HG03460 (cell line): ENCODE data around the gene NUTF2.
A peak's percentile ranks its signal among the peaks of the same experiment; 100 is the strongest.
"Not testable (repeated sequence)": the region's sequence is repeated elsewhere in the genome, so short reads cannot be mapped to it uniquely, and the experiment has no call there.

Source experiments
- ATAC-seq: cut with Tn5 transposase; IDR thresholded peaks from one replicate; pipeline ENCODE4 v1.9.1; 2021; ENCODE audit not compliant: unreplicated experiment

NUTF2 gene

GRCh38 chr16:67862623-67863583, 16.2 kb downstream of the NUTF2 start:
- no peak for ATAC-seq

DNA sequence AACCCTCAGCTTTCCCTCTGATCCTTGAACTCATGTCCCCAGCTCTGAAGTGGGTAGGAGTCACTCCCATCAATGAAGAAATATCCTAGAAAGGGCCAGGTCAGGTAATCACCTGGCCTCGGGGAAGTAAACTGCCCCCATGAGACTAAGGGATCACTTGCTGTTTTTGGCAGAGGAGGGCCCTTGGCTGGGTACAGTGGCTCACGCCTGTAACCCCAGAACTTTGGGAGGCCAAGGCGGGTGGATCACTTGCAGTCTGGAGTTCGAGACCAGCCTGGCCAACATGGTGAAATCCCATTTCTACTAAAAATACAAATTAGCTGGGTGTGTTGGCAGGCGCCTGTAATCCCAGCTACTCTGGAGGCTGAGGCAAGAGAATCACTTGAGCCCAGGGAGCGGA, 17.3 kb downstream of the NUTF2 start:
- ATAC-seq = not testable (repeated sequence)

DNA sequence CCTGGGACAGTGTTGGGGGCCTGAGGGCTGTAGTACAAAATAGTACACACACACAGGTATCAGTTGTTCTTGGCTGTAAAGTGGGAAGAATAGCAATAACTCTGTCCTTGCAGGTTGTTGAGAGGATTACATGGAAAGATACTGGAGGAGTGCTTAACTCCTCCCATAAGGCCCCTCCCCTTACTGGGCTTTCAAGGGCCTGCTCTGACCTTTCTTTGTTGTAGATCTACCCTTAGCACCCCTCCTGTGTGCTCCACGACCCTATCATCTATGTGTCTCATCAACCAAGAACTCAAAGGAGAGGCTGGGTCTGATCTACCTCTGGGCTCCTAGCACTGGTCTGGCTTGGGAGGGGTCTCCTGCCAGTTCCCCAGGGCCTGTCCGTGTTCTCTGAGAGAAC, 17.9 kb downstream of the NUTF2 start:
- ATAC-seq = no peak

GRCh38 chr16:67865318-67865717, 18.6 kb downstream of the NUTF2 start:
- ATAC-seq = no peak

GRCh38 chr16:67868290-67868689, 21.6 kb downstream of the NUTF2 start:
- no peak for ATAC-seq

DNA sequence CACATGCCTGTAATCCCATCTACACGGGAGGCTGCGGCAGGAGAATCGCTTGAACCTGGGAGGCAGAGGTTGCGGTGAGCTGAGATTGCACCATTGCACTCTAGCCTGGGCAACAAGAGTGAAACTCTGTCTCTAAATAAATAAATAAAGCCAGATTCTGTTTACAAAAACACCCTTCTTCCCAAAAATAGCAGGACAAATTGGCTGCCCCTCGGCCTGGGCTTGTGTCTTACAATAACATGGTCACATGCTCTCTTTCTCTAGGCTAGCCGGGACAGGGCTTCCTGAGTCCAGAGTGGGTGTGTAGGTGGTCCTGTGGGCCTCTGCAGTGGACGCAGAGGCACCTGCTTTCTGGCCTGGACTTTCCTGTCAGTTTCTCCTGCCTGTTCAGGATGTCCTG, 22.9 kb downstream of the NUTF2 start:
- ATAC-seq = no peak

DNA sequence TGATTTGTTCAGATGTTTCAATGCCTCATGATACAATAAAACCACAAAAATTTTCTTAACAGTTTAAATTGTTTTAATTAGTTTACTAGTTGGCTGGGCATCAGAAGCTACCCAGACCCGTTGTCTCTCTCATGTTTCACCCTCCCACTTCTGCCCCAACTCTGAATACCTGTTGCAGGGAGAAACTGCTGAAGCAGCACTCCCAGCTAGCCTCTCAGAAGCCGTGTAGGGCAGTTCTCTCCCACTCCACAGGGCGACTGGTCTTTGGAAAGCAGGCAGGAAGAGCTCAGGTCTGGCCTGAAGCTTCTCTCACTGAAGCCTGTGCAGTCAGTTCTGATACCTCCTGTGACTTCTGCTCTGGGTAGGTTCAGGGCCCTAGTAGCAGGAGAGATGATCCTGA, 24.5 kb downstream of the NUTF2 start:
- ATAC-seq = no peak

DNA sequence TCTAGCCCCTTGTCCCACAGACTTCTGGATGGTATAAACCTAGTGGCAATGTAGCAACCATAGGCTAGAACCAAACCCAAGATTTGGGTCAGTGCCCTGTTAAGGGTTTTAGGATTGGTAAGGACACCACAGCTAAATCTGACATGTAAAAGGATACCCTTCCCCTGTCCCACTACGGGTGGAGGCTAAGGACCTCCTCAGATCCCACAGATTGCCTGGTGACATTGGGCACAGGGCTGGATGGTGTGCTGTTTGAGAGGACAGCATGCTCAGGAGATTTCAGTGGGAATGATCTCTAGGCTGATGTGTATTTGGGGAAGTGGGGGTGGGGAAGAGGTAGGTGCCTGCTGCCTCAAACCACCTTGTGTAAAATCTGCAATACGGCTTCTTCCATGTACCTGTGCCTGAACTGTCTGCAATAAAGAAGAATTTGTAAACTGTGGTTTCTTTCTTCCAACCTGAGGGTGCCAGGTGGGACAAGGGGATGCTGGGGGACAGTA, 25.4 kb downstream of the NUTF2 start:
- ATAC-seq = no peak

GRCh38 chr16:67872631-67873434, 26.1 kb downstream of the NUTF2 start, which contains the start of gene EDC4:
TSS of gene EDC4 (plus strand) at chr16:67873052. CDS start at chr16:67873262, 210 bp downstream.
- ATAC-seq = peak; percentile 75

GRCh38 chr16:67873435-67874370, 27.0 kb downstream of the NUTF2 start:
- no peak for ATAC-seq

DNA sequence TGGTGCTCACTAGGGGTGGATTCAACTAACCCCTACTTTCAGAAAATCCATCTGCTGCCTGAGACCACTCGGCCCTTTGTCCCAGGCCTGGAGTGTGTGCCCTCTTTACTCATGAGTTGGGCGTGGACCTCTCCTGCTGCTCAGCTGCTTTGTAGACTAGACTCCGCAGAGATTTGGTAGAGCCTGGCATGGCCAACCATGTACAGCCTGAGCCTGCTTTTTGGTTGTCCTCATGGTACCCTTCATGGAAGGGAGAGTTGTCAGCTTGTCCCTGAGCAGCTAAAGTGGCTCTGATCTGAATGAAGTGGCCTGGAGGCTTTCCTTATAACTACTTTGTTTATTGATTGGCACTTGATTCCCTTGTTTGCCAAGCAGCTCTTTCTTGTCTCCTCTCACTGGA, 27.6 kb downstream of the NUTF2 start:
- ATAC-seq = no peak

DNA sequence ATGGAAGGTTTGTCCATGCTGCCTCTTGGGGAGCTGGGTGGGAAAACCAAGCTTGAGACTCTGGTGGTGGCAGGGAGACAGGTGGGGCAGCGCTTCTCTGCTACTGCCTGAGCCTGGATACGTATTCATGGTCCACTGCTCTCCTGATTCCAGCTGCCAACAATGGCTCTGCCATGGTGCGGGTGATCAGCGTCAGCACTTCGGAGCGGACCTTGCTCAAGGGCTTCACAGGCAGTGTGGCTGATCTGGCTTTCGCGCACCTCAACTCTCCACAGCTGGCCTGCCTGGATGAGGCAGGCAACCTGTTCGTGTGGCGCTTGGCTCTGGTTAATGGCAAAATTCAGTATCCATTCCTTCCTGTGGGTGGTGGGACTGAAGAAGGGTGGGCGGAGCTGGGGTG, 30.3 kb downstream of the NUTF2 start:
- ATAC-seq = no peak

GRCh38 chr16:67878232-67878631, 31.5 kb downstream of the NUTF2 start:
- no peak for ATAC-seq

DNA sequence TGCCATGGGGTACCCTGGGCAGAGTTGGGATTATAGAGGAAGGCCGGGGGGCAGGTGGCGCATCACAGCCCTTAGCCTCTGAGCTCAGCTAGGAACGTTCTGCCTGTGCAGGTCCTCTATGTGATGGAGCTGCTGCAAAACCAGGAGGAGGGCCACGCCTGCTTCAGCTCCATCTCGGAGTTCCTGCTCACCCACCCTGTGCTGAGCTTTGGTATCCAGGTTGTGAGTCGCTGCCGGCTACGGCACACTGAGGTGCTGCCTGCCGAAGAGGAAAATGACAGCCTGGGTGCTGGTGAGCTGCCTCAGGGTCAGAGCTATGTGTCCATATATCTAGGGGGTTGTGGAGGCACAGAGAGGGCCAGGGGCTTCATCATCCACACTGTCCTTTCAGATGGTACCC, 32.1 kb downstream of the NUTF2 start:
- no peak for ATAC-seq

- no peak for ATAC-seq
Measured at GRCh38 chr16:67879462-67879861, 32.7 kb downstream of the NUTF2 start.

DNA sequence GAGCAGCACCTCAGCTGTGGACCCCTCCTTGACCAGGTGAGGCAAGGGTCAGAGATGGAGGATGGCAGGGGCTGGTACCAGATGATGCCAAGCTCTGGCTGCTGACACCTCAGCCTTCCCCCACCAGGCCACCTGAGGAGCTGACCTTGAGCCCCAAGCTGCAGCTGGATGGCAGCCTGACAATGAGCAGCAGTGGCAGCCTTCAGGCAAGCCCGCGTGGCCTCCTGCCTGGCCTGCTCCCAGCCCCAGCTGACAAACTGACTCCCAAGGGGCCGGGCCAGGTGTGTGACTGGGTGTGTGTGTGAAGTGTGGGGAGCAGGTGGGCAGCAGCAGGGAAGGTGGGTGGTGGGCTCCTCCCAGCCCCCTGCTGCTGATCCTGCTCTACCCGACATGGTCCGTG, 33.2 kb downstream of the NUTF2 start:
- no peak for ATAC-seq

DNA sequence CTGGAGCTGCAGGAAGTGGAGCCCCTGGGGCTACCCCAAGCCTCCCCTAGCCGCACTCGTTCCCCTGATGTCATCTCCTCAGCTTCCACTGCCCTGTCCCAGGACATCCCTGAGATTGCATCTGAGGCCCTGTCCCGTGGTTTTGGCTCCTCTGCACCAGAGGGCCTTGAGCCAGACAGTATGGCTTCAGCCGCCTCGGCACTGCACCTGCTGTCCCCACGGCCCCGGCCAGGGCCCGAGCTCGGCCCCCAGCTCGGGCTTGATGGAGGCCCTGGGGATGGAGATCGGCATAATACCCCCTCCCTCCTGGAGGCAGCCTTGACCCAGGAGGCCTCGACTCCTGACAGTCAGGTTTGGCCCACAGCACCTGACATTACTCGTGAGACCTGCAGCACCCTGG, 33.9 kb downstream of the NUTF2 start:
- no peak for ATAC-seq

DNA sequence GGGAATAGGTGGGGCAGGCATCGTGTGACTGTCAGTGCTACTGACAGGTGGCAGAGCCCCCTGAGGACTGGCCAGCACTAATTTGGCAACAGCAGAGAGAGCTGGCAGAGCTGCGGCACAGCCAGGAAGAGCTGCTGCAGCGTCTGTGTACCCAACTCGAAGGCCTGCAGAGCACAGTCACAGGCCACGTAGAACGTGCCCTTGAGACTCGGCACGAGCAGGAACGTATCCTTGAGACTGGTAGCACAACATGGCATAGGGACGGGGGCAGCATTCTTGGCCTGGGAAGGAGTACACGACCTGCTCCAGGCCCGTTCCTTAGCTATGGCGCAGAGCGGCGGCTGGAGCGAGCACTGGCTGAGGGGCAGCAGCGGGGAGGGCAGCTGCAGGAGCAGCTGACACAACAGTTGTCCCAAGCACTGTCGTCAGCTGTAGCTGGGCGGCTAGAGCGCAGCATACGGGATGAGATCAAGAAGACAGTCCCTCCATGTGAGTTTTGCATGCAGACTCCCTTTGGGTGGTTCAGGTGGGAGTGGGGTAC, 35.0 kb downstream of the NUTF2 start:
- no peak for ATAC-seq

- ATAC-seq = no peak
Measured at GRCh38 chr16:67882374-67883145, 35.8 kb downstream of the NUTF2 start.
